Transverse colon (tissue), 4 donors: ENCODE results near the gene CENPB.

Source experiments
- CTCF ChIP-seq, 5 experiments: fragments of 200-600 bp in 3 of 5; fragments of 450-650 bp in 2 of 5; sonication (generic) in 3 of 5; IDR thresholded peaks; 1 replicate in 2 of 5; 2 replicates in 3 of 5; pipeline ENCODE4 v1.5.1; 2016 to 2017; ENCODE audit warnings: antibody characterized with exemption in 5 of 5, inconsistent platforms in 3 of 5, mild to moderate bottlenecking in 2 of 5, moderate library complexity in 1 of 5
- EP300 ChIP-seq: sonication (generic); formaldehyde crosslinking; IDR thresholded peaks from one replicate; pipeline ENCODE4 v1.6.1; 2017; ENCODE audit warnings: antibody characterized with exemption, low read depth
- POLR2A ChIP-seq: fragments of 450-650 bp; IDR thresholded peaks from one replicate; pipeline ENCODE4 v1.6.1; 2016; ENCODE audit warnings: antibody characterized with exemption, mild to moderate bottlenecking, moderate library complexity
- POLR2AphosphoS5 ChIP-seq, 3 donors: sonication (generic); formaldehyde crosslinking; IDR thresholded peaks; one replicate each; pipeline ENCODE4 v1.6.1; 2016; ENCODE audit warnings: antibody characterized with exemption in 3 of 3

- TF ChIP-seq CTCF (IDR thresholded peaks at IDR 0.05) (no peak), POLR2A (no peak), POLR2AphosphoS5 (IDR thresholded peaks at IDR 0.05) (no peak), EP300 (no peak)
Measured at GRCh38 chr20:3755269-3755668, 31.3 kb downstream of the CENPB start.
